ENCODE data around the gene PRSS22.

Gene PRSS22

DNA sequence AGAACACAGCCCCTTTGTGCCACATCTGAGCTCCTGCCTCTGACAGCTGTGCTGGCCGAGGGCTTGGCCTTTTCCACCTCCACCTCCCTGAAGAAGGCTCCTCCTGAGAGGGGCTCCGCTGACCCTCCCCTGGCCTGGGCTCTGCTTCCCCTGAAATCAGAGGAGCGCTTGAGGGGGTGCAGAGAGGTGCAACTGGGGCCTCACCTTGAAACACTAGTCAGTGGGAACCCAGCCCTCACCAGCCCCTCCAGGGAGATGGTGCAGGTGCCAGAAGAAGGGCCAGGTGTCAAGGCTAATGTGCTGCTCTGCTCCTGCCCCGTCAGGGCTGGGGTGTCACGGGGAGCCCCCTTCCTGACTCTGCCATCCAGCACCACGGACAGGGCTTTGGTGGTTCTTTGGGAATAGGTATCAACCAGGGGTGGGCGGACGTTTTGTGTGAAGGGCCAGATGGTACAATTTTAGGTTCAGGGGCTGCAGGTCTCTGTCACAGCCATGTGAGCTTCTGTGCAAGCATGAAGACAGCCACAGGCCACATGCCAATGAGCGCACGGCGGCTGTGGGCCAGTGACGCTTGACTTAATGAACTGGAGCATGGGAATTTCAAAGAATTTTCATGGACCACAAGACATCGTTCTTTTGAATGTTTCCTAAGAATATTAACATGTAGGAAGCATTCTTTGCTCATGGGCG, 30.0 kb downstream of the PRSS22 start:
- DNase-seq, result no peak

- DNase-seq, result no peak
Measured at GRCh38 chr16:2827374-2827791, 30.6 kb downstream of the PRSS22 start.

DNA sequence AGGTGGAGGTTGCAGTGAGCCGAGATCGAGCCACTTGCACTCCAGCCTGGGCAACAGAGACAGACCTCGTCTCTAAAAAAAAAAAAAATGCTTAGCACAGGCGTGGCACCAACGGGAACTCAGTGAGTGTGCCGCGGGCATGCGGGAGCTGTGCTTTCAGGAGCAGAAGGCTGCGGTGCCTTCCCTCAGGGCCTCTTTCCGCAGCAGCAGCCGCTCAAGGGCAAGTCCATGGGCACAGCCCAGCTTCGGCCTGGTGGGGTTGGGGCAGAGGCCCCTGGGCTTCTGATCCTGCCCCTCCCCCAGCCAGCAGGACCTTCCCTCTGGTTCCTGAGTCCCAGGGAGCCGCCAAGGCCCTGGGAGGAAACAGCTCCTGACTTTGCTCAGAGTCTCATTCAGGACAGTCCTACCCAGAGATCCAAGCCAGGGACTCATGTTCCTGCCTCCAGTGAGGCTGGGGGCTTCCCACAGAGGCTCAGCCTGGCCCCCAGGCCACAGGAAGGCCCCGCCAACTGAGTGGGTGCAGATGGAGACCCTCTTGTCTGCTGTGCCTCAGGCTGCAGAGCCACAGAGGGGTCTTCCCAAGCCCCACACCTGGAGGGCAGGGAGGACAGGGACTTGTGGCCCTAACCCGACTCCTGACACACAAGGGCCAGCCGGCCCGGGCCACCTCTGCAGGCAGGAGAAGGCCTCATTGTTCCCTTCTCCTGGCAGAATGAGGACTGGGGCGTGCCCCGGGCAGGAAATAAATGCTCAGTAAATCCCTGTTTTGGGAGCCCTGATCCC, 31.2 kb downstream of the PRSS22 start:
- DNase-seq, result no peak

DNA sequence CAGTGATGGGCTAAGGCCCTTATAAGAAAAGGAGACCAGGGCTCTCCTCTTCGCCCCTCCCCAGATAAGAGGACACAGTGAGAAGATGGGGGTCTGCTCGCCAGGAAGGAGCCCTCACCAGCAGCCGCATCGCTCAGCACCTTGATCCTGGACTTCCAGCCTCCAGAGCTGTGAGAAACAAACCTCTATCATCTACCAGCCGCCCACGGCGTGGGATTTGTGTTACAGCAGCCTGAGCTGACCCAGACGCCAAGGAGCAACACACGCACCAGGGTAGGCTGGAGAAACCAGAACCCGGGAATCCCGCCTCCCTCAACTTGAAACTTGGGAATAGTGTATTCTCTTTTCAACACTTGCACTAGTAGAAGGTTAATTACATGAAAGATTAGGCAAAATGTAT, 32.1 kb downstream of the PRSS22 start:
- DNase-seq, result no peak

- no peak for DNase-seq
Measured at GRCh38 chr16:2825049-2825742, 32.8 kb downstream of the PRSS22 start.

DNA sequence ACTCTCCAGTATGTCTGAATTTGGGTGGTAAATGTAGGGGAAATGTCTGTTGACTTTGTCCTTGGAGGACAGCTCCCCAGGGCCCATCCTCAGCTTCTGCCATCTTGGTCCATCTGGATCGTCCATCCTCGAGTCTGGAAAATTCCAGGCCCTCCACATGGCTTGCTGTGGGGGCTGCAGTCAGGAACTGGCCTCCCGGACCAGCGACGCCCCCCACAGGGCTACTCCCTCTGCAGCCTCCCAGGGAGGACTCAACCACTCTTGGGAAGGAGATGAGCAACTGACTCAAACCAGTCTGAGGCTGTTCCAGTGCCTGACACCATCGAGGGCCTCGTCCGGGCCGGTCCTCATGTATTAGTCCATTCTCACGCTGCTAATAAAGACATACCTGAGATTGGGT, 33.3 kb downstream of the PRSS22 start:
- no peak for DNase-seq

GRCh38 chr16:2822496-2822895, 35.5 kb downstream of the PRSS22 start:
- DNase-seq, result no peak

- no peak for DNase-seq
Measured at GRCh38 chr16:2822158-2822495, 35.8 kb downstream of the PRSS22 start.

- no peak for DNase-seq
Measured at GRCh38 chr16:2821487-2822157, 36.3 kb downstream of the PRSS22 start.

GRCh38 chr16:2820836-2821486, 37.0 kb downstream of the PRSS22 start:
- no peak for DNase-seq

GRCh38 chr16:2819939-2820835, 37.8 kb downstream of the PRSS22 start:
- no peak for DNase-seq

- DNase-seq, result no peak
Measured at GRCh38 chr16:2819179-2819938, 38.6 kb downstream of the PRSS22 start.

- no peak for DNase-seq
Measured at GRCh38 chr16:2818272-2818876, 39.6 kb downstream of the PRSS22 start.

GRCh38 chr16:2817340-2818271, 40.4 kb downstream of the PRSS22 start:
- no peak for DNase-seq

GRCh38 chr16:2816751-2817339, 41.1 kb downstream of the PRSS22 start, which contains the start of gene PRSS21:
Gene PRSS21, plus strand, starts transcription at chr16:2817237. Its CDS starts 32 bp downstream, at chr16:2817269.
- no peak for DNase-seq

DNA sequence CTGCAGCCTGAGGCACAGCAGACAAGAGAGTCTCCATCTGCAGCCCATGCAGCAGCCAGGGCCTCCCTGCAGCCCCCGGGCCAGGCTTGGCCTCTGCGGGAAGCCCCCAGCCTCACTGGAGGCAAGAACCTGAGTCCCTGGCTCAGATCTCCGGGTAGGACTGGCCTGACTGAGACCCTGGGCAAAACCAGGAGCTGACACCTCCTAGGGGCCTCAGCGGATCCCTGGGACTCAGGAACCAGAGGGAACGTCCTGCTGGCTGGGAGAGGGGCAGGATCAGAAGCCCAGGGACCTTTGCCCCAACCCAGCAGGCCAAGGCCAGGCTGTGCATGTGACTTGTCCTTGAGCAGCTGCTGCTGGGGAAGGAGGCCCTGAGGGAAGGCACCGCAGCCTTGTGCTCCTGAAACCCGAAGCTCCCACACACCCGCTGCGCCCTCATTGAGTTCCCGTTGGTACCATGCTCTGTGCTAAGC, 42.6 kb downstream of the PRSS22 start:
- no peak for DNase-seq

DNA sequence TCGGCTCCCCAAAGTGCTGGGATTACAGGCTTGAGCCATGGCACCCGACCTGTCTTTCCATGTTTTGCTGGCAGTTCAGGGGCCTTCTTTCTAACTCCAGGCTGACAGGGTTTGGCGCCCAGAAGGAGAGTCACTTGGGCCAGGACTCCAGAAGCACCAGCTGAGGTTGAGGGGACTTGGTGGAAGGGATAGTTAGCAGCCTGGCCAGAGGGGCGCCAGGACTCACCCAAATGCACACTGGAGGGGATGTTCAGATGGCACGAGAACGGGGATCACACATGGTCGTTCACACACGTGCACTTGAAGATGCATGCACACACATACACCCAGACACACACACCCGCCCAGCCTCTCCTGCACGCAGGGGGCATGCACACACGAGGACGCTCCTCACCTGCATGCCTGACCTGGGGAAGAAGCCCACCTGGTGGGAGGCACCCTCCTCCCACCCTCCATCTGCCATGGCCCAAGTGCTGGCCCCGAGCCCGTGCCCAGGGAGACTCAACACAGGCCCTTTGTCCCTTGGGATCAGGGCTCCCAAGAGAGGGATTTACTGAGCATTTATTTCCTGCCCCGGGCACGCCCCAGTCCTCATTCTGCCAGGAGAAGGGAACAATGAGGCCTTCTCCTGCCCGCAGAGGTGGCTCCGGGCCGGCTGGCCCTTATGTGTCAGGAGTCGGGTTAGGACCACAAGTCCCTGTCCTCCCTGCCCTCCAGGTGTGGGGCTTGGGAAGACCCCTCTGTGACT, 43.2 kb downstream of the PRSS22 start:
- DNase-seq, result no peak

- DNase-seq, result no peak
Measured at GRCh38 chr16:2813771-2814221, 44.2 kb downstream of the PRSS22 start.

Data from NCI-H2227 treated with DMSO at 0.1 percent for 48 hours (cell line).